COR-L47 (cell line): ENCODE results near the gene PDGFD.
A peak's percentile ranks its signal among the peaks of the same experiment; 100 is the strongest.
"Not testable (repeated sequence)": the region's sequence is repeated elsewhere in the genome, so short reads cannot be mapped to it uniquely, and the experiment has no call there.

Experiments
- DNase-seq: peaks from one replicate; lab custom pipeline; 2025; lab: John Stamatoyannopoulos, UW

Gene PDGFD

DNA sequence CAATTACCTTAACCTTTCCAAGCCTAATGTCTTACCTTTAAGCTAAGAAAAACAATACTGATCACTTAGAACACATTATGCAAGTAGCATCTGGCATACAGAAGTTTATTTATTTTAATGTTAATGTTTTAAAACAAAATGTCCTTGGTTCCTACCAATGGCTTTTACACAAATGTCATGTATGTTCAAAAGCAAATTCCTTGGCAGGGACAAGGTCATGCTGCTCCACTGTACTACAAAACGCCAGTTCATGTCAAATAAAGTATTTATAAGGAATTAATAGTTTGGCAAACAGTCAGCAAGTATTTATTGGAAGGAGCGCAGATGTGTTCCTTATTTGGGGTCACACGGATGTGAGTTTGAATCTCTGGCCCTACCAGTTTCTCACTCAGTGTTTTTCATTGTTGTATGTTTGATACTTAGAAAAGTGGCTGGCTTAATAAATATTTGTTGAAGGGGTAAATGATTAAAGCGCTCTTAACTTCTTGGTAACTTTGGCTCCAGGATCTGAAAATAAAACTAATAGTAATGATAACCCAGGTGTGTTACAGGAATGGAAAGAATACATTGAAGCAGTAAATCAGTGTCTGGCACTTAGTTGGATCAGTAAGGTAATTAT is 108.9 kb downstream of the PDGFD start:
- no peak for DNase-seq

DNA sequence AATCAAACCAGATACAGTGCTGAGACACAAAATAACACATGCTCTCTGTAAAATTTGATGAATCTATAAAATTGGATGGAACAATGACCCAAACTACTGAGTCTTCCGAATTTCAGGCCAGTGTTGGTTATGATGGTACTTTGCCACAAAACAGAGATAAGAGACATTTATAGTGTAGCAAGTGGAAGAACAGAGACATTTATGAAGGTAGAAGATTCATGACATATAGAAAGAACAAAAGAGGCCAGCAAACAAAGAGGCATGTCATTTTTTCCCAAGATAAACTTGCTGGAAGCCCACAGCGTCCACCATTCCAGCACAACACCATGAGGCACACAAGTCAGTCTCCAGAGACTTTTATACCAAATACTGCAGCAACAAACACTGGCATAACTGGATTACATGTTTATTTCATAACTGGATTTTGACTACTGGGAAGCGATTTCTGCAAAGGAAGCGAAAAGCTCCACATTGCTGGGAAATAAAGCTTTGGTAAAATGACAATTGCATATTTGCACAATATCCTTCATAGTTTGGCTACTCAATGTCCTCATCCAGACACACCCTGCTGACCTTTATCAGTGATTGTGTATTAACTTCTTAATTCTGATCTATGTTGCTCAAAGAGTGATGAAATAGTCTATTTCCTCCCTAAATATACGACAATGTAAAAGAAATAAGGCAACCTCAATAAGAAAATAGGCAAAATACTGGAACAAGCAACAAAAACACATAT is 110.0 kb downstream of the PDGFD start:
- DNase-seq = no peak

DNA sequence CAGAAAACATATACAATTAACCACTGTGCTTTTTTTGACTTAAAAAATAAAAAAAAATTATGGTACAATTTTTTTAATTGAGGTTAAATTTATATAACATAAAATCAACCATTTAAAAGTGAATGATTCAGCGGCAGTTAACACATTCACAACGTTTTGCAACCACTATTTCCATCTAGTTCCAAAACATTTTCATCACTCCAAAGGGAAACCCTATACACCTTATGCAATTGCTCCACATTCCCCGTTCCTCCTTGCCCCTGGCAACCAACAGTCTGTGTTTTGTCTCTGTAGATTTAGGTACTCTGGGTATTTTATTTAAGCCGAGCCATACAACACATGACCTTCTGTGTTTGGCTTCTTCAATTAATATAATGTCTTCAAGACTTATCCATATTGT is 112.2 kb downstream of the PDGFD start:
- no peak for DNase-seq

DNA sequence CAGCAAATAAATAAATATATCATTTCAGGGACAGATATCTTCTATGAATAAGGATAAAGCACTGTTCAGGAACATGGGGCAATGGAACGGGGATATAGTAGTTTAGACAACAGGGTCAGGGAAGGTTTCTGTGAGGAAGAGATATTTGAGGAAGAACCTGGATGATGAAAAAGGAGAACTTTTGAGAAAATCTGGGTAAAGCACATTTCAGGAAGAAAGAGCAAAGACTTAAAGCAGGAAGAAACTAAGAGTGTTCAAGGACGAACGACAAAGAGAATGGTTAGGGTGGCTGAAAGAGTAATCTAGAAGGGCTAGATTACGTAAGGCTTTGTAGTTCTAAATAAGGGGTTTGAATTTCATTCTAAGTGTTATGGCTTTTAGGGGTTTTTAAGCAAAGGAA is 114.8 kb downstream of the PDGFD start:
- DNase-seq = no peak

DNA sequence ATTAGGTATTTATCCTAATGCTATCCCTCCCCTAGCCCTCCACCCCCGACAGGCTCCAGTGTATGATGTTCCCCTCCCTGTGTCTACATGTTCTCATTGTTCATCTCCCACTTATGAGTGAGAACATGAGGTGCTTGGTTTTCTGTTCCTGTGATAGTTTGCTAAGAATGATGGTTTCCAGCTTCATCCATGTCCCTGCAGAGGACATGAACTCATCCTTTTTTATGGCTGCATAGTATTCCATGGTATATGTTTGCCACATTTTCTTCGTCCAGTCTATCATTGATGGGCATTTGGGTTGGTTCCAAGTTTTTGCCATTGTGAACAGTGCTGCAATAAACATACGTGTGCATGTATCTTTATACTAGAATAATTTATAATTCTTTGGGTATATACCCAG is 117.1 kb downstream of the PDGFD start:
- DNase-seq = not testable (repeated sequence)

DNA sequence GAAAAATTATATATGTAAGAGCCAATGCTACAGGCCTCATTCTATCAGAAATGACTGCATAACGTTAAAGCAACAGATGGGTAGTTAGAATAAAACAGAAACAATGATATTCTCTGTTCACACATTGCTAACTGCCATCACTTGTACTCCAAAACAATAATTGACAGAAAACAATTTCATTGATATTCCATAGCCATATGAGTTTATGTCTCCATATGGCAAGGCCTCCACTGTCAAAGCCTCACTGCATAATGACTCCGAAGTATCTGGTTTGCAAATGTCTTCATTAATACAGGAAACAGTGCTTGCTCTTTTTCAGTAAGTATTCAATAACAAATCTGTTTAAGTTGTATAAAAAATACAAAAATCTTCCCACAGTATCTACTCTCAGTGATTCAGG is 117.6 kb downstream of the PDGFD start:
- DNase-seq = no peak

DNA sequence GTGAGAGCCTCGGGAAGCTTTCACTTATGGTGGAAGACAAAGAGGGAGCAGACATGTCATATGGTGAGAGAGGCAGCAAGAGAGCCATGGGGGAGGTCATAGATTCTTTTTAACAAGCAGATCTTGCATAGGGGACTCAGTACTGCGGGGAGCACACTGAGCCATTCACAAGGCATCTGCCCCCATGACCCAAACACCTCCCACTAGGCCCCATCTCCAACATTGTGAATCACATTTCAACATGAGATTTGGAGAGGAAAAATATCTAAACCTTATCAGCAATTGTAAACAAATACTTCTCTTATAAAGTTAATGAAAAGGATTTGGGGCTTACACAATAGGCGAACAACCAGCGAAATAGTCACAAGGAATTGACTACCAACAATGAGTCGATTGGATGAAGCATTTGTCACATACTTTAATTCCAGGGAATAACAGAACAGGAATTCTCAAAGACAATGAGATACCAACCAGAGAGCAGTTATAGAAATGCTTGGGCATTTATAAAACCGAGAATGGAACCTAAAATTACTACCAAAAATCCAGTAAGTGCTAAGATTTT is 120.2 kb downstream of the PDGFD start:
- no peak for DNase-seq

DNA sequence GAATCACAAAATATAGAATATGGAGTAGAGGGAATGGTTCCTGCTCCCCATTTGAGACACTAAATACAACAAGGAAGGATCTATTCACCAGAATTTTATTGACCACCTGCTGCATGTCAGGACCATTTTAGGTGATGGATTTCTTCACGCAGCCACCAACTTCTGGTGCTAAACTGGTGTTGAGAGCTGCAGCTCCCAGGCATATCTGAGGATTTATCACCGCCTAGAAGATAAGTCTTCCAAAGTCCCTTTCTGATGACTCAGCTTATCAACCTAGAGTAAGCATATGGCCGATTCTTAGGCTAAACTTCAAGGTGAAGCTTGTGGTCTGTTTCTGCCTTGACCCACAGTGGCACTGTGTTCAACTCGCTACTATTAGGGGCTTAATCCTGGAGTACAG is 120.8 kb downstream of the PDGFD start:
- no peak for DNase-seq

DNA sequence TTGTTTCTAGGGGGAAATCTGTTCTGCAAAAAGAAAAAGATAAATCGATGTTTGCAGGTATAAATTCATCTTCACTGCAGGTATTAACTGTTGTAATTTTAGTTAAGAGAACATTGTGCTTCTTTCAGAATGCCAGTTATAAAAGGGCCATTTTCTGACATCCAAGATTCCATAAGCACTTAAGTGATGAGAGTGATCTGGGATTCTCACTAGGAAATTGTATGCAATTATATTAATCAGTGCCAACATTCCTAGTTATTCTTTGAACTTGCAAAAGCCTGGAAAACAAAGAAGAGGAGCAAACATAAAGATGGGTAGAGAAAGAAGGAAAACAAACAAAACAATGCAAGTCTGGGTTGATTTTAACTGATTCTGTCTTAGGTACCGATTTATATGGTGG is 122.2 kb downstream of the PDGFD start:
- peak; percentile 12 for DNase-seq

DNA sequence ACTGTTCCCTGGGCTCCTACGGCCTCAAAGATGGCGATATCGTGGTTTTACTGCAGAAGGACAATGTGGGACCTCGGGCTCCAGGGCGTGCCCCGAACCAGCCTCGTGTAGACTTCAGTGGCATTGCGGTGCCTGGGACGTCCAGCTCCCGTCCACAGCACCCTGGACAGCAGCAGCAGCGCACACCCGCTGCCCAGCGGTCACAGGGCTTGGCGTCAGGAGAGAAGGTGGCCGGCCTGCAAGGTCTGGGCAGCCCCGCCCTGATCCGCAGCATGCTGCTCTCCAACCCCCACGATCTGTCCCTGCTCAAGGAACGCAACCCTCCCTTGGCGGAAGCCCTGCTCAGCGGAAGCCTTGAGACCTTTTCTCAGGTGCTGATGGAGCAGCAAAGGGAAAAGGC is 127.0 kb downstream of the PDGFD start:
- DNase-seq = no peak

DNA sequence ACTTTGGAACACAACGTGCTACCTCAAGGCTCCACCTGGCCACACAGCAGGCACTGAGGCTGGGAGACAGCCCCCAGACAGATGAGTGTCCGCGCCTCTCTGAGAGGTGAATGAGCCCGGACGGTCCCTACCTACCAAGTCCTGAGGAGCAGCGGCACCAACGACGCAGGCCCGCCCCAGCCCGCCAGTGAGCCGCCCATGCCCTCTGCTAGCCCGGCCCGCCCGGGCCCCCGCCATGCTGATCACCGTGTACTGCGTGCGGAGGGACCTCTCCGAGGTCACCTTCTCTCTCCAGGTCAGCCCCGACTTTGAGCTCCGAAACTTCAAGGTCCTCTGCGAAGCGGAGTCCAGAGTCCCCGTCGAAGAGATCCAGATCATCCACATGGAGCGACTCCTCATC is 127.4 kb downstream of the PDGFD start, which contains the start of gene DDI1:
Gene DDI1, plus strand, starts transcription at position 53 of the 400 bp plus-strand sequence. Its CDS starts 183 bp downstream, at position 236.
- DNase-seq = no peak

DNA sequence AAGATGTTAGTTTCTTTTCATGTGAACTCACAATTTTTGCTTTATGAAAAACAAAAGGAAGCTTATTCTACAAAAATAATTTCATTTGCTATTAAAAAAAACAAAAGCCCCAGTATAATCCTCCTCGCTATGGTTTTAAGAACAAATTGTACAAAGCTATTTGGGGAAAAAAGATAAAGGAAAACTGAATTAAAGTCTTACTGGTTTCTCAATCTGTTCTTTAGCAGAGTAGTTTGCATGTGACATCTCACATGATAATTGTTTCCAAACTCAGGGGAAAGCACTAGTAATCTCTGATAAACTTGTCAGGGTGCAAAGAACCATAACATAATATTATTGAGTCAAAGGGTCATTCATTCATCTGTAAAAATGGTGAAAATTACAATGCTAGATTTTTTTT is 130.4 kb downstream of the PDGFD start:
- DNase-seq = no peak

DNA sequence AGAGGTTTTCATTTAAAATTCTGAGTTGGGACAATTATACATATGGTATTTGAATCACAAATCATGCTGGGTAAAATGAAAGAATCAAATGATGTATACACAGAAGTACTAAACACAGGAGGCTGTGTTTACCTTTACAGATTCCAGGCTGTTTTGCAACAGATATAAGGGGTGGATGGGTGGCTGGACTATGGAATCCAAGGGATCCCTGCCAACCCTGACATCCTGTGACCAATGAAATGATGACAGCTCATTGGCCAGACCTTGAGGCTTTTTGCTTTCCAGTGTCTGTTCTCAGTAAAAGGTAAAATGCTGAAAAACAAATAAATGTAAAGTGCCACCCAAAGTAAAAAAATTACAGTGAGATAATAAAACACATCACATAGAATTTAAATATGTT is 130.8 kb downstream of the PDGFD start:
- DNase-seq = peak; percentile 12

DNA sequence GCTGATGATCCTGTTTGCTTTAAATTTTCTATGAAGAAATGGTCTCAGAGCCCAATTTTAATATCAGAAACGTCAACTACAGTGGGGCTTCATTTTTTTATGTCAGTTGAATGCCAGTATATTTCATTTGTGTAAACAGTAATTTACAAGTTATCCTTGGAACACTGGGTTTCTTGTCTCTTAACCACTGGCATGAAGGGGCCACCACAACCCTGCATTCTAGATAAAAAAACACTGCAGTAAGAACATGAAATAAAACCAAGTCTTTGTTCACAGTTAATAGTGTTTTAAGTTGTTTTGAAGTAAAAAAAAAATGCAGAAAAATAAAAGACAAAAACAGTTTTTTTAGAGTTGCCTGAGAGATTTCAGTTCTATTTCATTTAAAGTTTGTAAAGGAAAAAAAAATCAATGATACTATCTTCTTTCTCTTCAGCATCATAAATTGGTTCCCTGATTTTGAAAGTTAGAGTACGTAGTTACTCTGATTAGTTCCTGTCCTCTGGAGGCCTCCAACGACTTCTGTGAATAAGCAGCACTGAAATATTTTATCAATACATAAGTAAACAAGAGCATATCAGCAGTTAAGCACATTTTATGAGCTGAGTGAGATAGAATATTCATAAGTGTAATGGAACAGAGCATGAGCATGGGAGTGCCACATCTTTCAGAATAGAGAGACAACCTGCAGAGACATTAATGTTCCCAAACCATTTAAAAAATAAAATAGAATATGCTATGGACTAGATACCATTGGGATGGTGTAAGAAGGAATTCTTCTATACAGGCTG is 135.3 kb downstream of the PDGFD start:
- no peak for DNase-seq

DNA sequence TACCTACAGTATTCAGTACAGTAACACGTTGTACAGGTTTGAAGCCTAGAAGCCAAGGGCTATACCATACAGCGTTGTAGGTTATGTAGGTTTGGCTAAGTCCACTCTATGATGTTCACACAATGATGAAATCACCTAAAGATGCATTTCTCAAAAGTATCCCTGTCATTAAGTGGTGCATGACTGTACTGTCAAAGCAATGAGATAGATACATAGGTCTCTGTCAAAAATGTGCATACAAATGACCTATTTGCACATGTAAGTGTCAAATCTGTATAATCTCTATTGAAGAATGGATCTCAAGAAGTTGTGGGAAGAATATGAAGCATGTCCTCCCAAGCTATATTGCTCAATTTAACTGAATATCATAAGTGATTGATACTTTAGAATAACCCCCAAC is 139.4 kb downstream of the PDGFD start:
- no peak for DNase-seq

DNA sequence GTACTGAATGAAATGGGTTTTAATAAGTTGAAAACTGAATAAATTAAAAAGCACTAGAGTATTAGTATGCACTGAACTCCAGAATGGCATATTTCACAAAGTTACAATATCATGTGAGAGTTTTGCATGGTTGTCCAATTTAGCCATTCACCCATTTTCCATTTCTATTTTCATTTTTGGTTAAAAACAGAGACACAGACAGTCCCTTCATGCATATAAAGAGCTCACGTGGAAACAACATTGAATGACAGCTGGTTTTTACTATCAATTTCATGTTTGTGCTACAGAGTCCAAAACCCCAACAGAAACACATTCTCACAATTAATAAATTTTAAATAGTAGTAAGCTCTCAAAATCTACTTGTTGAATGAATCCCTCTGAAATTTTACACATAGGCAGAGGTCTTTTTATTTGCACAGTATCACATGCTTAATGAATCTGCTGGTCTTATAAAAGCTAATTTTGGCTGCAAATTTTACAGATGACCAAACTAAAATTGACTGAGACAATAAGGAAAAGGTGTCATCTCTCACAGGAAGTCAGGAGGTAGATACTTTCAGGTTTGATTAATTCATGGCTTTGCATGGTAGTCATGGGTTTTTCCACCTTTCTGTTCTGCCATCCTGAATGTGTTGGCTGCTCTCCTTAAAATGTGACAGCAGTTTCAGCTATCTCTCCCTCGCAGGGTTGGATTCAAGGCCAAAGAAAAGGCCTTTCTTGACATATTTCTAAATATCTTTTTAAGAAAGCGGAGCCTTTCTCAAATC is 148.1 kb downstream of the PDGFD start:
- no peak for DNase-seq

DNA sequence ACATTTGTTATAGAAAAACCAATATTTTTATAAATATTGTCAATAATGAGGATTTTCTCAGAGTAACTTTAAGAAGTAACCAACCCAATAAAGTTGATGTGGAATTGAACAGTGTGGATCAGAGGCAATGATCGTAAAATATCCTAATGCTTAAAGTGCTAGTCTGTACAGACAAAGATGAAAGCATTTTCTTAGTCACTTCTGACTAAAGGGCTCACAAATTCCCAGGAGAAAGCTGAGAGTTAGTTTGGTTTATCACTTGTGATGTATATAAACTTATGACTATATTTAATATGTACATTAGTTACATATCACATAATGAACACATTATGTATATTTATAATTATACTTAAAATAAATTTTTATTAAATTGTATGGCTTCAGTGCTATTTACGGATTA is 152.9 kb downstream of the PDGFD start:
- DNase-seq = no peak

DNA sequence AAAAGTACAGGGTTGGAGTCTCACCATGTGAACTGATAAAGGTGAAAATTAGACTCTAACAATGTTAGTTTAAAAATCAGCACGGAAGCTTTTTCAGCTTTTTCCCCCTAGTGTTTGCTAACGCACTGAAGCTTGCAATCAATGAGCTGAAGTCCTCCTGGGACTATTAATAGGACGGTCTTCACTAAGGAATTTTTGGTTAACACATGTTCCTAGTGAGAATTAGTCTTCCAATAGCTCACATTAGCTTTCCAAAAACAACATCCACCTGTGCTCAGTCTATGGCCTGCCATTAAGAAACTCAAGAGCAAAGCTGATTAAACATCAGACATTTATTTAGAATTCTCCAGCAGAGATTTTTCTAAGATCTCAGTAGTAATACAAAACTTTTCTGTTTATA is 154.2 kb downstream of the PDGFD start:
- DNase-seq = no peak

DNA sequence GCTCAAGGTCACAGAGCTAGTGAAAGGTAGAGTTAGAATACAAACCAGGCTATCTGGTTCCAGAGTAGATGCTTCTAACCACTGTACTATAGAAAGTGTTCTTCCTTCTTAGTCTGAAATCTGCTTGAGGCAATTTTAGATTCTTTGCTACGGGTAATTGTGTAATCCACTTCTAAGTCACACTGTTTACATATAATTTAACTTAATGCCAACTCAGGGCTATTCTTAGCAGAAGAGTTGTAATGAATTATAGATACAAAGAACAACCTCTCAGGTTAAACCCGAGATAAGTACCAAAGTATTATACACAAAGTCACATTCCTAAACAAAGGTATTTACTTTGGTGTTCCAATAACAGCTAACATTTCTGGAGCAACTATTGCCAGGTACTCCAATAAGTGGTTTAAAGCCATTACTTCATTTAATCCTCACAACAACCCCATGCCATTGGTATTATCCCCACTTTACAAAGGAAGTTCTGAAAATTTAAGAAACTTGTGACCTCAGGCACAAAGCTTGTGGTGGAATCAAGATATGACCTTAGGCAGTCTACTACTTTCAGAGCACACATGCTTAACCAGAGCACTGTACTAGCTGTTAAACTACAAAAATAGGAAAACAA is 158.6 kb downstream of the PDGFD start:
- DNase-seq = no peak

DNA sequence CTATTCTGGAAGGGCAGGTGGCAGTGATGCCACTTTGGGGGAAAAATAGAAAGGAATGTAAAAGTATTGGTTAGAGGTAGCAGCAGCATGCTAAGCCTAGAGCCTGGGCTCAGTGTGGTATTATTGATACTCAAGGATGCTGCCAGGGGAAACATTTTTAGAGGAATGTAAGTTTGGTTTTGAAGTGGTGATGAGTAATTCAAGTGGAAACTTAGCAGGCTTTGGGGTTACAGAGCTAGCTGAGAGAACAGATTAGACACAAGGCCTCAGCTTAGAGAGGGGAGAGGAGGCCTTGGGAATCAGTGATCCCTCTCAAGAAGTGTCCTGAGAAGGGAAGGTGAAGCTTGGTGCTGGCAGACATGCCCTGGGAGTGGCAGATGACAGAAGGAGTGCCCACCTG is 160.5 kb downstream of the PDGFD start:
- no peak for DNase-seq

DNA sequence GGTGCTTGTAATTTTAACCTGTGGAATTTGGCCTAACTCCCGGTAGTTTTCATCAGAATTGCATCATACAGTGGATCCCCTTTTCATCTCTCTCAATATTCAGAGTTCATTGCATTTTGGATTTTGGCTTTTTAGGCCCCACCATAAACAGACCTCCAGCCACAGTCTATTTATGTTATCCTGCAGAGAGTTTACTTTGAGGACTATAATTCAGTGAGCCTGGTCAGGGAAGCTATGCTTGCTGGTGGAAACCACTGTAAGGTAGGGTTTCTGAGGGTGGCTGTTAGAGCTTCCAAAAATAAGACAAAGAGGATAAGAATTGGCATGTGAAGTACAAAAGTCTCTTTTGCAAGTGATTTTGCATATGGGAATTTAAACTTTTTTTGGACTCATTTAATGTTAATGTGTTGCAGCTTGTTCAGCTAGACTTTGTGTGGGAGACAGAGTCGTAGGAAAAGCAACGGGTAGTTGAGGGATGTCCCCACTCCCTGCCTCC is 162.3 kb downstream of the PDGFD start:
- DNase-seq = no peak
